ENCODE measurements around the gene MPO. TPM values are rescaled to one million over a fixed set of nuclear protein-coding genes. Genes with fewer than 3 reads are reported as not detected.

MPO gene, protein sequence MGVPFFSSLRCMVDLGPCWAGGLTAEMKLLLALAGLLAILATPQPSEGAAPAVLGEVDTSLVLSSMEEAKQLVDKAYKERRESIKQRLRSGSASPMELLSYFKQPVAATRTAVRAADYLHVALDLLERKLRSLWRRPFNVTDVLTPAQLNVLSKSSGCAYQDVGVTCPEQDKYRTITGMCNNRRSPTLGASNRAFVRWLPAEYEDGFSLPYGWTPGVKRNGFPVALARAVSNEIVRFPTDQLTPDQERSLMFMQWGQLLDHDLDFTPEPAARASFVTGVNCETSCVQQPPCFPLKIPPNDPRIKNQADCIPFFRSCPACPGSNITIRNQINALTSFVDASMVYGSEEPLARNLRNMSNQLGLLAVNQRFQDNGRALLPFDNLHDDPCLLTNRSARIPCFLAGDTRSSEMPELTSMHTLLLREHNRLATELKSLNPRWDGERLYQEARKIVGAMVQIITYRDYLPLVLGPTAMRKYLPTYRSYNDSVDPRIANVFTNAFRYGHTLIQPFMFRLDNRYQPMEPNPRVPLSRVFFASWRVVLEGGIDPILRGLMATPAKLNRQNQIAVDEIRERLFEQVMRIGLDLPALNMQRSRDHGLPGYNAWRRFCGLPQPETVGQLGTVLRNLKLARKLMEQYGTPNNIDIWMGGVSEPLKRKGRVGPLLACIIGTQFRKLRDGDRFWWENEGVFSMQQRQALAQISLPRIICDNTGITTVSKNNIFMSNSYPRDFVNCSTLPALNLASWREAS
- polyA plus RNA-seq: not detected

DNA sequence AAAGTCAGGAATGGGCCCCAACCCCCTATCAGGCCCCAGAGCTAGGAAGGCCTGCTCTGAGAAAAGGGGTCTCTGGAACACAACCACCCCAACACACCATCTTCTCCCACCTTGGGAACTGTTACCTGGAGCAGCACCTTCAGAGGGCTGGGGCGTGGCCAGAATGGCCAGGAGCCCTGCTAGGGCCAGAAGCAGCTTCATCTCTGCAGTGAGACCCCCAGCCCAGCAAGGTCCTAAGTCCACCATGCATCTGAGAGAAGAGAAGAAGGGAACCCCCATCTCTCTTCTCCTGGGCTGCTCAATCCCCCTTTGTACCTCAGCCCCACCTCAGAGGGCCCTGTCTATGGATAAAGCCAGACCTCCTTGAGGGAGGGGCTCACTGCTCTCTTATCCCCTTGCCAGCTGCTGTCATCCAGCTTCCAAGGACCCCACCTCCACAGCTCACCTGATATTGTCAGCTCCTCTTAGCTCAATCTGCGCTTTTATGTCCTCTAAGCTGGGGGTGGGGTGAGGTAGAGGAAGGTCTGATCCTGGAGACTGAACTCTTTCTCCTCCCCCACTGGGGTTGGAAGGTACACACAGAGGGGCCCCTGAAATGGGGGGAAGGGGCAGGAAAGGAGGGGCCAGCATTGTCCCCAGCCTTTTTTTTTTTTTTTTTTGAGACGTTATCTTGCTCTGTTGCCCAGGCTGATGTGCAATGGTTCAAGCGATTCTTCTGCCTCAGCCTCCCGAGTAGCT, at the start of gene MPO:
TSS of gene MPO (minus strand) at position 456 of the 738 bp plus-strand sequence. CDS start at position 279, 177 bp downstream.
- Mint-ChIP-seq H3K36me3 (no peaks in the 10 kb centered on the region), H3K27me3 (peaks cover 24% of the 10 kb centered on the region), H3K4me3 (no peak within 1 kb of the TSS), H3K9me3 (no peaks in the 10 kb centered on the region), H3K4me1 (no peaks in the 10 kb centered on the region), H3K27ac (peak within 1 kb of the TSS in 1 of 3 donors; percentile 31)

DNA sequence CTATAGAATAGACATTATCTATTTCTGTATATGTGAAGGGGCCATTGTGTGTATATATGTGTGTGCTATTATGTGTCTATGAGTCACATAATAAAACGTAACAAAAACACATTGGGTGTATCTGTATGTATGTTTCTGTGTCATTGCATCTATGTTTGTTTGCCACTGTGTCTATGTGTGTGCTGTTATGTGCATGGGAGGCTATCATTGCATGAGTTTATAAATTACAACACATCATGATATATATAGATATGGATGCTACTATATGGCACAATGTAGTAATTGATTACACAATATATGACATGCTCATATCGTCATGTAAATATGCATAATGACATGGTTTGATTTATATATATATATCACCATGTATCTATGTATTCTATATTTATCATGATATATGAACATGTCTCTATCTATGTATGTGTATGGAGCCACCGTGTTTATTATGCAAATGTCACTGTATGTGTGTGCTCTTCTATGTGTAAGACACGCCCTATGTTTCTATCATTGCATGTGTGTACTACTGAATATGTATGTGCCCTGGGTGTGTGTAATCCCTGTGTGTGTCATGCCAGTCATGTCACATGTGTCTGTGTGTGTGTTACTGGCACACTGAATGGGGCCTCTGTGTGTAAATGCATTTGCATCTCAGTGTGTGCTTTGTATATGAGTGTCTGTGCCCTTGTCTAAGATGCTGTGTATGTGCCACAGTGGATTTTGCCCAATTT, 49.2 kb upstream of the MPO start:
- H3K4me1 Mint-ChIP-seq: peaks cover 10 to 48% (median 36%) of the 10 kb centered on the region in 3 donors
- H3K4me3 Mint-ChIP-seq: peak overlapping the region; percentile 90 to 100 (median 96)
- peak overlapping the region; percentile 97 to 99 (median 99) for H3K27ac Mint-ChIP-seq
- peaks cover 14% of the 10 kb centered on the region for H3K36me3 Mint-ChIP-seq
- H3K9me3 Mint-ChIP-seq: peaks cover 0 to 1% (median 0%) of the 10 kb centered on the region in 3 donors
- H3K27me3 Mint-ChIP-seq: no peaks in the 10 kb centered on the region

GRCh38 chr17:58329035-58329809, 48.5 kb upstream of the MPO start:
- H3K27me3 Mint-ChIP-seq: no peaks in the 10 kb centered on the region
- H3K36me3 Mint-ChIP-seq: peaks cover 14% of the 10 kb centered on the region
- H3K4me3 Mint-ChIP-seq: peak overlapping the region; percentile 90 to 100 (median 96)
- peak overlapping the region; percentile 93 to 99 (median 97) for H3K27ac Mint-ChIP-seq
- peaks cover 10 to 42% (median 31%) of the 10 kb centered on the region in 3 donors for H3K4me1 Mint-ChIP-seq
- H3K9me3 Mint-ChIP-seq: peaks cover 0 to 1% (median 0%) of the 10 kb centered on the region in 3 donors

DNA sequence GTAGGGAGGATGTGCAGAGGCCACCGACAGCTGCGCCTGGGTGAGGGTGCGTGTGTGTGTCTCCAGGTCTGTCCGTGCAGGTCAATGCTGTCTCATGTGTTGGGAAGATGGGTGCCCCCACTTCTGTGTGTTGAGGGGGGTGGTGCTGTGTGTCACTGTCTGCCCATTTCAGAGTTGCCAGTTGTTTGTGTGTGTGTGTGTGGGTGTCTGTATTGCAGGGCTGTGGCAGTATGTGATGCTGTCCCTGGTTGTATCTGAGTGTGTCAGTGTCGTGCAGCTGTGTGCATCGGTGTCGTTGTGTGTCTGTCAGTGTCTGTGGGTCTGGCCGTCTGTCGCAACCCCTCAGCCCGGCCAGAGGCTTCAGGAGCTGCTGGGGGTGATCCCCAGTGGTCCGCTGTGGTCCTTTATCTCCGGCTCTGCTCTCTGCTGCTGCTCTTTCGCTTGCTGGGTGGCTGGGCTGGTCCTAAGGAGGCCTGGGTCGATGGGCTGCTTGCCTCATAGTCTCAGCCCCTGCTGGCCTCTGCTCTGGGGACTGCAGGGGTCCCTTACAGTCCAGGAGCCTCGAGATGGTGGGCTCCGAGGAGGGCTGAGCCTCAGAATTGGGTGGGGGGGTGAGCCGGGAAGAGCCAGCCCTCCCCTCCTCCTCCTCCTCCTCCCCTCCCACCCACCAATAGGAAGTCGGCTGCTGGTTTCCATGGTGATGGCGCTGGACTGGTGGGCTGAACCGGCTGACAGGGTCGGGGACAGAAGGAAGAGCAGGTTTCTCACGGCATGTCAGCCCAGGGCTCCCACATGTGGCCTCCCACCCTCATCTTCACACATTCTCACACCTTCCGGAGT, 47.7 kb upstream of the MPO start, which contains the start of gene TSPOAP1:
TSS of gene TSPOAP1 (minus strand) at position 601 of the 840 bp plus-strand sequence. CDS start 875 bp downstream, outside the sequence.
- Mint-ChIP-seq H3K4me1 (peaks cover 10 to 41% (median 25%) of the 10 kb centered on the region in 3 donors), H3K9me3 (peaks cover 0 to 1% (median 0%) of the 10 kb centered on the region in 3 donors), H3K4me3 (peak within 1 kb of the TSS; percentile 90 to 100 (median 96)), H3K27me3 (no peaks in the 10 kb centered on the region), H3K36me3 (peaks cover 14% of the 10 kb centered on the region), H3K27ac (peak within 1 kb of the TSS; percentile 93 to 99 (median 97))

DNA sequence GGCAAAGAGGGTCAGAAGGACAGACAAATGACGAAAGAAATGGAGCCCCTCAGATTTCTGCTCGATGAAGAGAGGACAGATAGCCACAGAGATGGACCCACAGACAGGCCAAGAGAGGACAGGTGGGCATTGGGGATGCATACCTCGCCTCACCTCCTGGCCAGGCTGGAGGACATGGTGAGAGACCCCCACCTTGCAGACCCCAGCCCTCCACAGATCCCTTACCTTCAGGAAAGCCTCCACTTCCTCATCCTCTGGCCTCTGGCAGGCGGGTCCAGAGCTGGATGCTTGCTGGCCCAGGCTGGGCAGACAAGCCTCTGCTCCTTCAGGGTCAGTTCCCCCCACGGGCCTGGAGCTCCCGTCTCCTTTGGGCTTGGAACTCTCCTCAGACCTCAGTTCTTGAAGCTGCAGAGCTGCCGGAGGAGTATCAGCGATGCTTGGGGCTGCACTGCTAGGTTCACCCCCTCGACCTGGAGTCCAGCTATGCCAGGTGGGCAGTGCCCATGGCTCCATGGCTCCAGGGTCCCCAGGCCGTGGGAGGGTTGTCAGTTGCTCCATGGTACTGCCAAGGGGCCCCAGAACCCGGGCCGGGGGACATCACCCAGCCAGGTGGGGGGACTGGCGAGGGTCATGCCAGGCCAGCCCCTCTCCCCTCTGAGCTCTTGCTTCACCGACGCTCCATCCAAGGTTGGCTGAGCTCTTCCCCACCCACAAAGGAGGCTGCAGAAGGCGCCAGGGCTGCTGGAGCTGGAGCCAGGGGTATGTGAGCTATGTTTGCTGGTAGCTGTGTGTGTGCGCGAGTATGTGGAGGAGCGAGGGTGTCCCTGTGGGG, 46.8 kb upstream of the MPO start:
- Mint-ChIP-seq H3K9me3 (peaks cover 0 to 1% (median 0%) of the 10 kb centered on the region in 3 donors), H3K36me3 (peaks cover 14% of the 10 kb centered on the region)

GRCh38 chr17:58326609-58327362, 46.1 kb upstream of the MPO start:
- H3K9me3 Mint-ChIP-seq: no peaks in the 10 kb centered on the region
- peak overlapping the region; percentile 53 to 93 (median 54) for H3K27ac Mint-ChIP-seq
- peaks cover 15 to 41% (median 29%) of the 10 kb centered on the region in 3 donors for H3K4me1 Mint-ChIP-seq
- H3K27me3 Mint-ChIP-seq: no peaks in the 10 kb centered on the region
- H3K4me3 Mint-ChIP-seq: peak overlapping the region; percentile 30 to 90 (median 70)
- peaks cover 11% of the 10 kb centered on the region for H3K36me3 Mint-ChIP-seq

More for the DNA sequence above, 46.8 kb upstream of the MPO start:
- H3K27ac Mint-ChIP-seq: peak overlapping the region; percentile 93 to 99 (median 97)
- peak overlapping the region; percentile 90 to 100 (median 96) for H3K4me3 Mint-ChIP-seq
- peaks cover 10 to 41% (median 27%) of the 10 kb centered on the region in 3 donors for H3K4me1 Mint-ChIP-seq
- H3K27me3 Mint-ChIP-seq: no peaks in the 10 kb centered on the region

DNA sequence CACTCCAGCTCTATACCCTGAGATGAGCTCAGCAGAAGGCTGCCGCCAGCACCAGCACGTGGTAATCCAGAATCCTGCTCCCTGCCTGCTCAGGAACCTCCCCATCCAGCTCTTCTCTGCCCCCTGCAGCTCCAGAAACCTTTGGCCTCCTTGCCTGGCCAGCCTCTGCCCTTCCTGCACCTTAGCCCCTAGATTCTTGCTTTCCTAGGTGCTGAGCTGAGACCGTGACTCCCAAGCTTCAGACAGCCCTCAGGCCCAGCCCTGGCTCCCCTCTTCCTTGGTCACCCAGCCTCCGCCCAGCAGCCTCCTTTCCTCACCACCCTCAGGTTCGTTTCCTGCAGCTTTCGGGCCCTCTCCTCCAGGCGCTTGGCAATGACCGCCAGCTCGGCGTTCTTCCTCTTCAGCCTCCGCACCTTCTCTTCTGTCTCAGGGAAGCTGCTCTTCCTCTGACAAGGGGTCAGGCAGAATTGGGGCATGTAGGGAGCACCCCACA, 45.3 kb upstream of the MPO start:
- Mint-ChIP-seq H3K36me3 (peaks cover 9% of the 10 kb centered on the region), H3K4me1 (peaks cover 15 to 41% (median 29%) of the 10 kb centered on the region in 3 donors), H3K4me3 (peak overlapping the region; percentile 59 to 88 (median 69)), H3K27ac (peak overlapping the region; percentile 54 to 76 (median 57)), H3K27me3 (no peaks in the 10 kb centered on the region), H3K9me3 (no peaks in the 10 kb centered on the region)

DNA sequence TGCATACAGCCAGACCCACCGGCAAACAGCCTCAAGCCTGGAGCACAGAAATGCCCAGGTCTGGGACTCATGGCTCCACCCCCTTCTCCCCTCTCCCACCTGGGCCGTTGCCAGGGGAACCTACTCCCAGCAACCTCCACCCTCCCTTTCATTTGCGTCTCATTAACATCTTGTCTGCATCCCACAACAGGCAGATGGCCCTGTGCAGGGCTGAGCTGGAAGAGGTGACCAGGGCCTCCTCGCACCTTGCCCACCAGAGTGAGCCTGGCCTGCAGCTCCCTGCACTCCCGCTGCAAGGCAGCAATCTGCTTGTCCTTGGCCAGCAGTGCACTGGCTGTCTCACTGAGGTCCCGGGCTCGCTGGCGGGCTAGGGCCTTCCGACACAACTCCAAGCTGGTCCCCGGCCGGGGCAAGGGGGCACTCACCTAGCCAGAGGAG, 44.6 kb upstream of the MPO start:
- H3K27me3 Mint-ChIP-seq: no peaks in the 10 kb centered on the region
- H3K9me3 Mint-ChIP-seq: no peaks in the 10 kb centered on the region
- peaks cover 15 to 40% (median 29%) of the 10 kb centered on the region in 3 donors for H3K4me1 Mint-ChIP-seq
- H3K4me3 Mint-ChIP-seq: peak overlapping the region; percentile 47 to 89 (median 80)
- no peak overlapping the region for H3K27ac Mint-ChIP-seq
- peaks cover 3% of the 10 kb centered on the region for H3K36me3 Mint-ChIP-seq

DNA sequence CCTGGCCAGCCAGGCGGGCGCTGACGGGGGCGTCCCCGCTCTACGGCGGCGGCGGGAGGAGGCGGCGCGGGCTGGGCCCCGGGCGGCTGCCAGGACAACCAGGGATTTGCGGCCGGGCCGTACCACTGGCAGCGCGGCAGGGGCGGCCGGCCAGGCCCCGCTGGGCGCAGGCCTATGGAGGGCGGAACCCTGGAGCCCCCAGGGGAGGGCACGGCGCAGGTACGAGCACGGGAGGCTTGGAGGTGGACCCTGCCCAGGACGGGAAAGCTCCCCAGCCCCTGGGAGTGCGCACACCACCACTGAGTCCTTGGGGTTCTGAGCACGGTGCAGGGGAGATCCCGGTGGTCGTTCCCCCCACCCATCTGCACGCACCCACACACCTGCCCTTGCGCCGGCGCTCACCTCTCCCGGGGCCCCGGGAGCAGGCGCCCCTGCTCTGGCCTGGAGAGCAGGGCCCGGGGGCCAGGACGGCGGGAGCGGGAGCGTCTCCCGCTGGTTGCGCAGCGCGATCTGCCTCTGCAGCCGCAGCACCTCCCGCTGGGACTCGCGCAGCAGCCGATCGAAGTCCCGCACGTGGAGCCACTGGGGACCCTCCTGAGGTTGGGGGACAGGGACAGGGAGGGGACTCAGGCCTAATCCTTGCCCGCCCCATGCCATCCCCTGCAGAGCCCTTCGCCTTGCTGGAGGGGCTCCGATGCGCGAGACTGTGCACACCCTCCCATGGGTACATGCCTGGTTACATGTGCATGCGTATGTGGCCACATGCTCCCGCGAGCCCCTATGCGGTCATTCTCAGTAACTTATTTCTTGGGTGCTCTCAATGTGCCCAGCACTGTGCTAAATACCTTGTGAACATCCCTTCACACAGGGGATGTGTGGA, 43.9 kb upstream of the MPO start:
- H3K27me3 Mint-ChIP-seq: no peaks in the 10 kb centered on the region
- H3K27ac Mint-ChIP-seq: no peak overlapping the region
- no peaks in the 10 kb centered on the region for H3K9me3 Mint-ChIP-seq
- H3K36me3 Mint-ChIP-seq: peaks cover 3% of the 10 kb centered on the region
- peak overlapping the region; percentile 47 to 89 (median 80) for H3K4me3 Mint-ChIP-seq
- H3K4me1 Mint-ChIP-seq: peaks cover 15 to 36% (median 27%) of the 10 kb centered on the region in 3 donors

DNA sequence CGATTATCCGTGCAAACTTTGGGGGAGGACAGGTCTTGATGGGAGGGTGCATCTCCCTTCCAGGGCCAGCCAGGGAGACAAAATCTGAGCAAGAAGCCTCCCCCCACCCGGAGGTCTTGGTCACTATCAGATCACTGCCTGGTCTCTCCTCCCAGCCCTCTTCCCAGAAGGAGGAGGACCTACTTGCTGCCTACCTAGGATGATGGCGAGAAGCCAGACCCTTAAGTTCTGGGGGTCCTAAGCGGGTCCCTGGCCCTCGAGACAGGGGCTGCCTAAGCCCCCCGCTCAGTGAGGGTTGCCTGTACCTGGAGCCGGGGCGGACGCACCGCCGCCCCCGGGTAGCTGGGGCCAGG, 43.3 kb upstream of the MPO start:
- no peaks in the 10 kb centered on the region for H3K27me3 Mint-ChIP-seq
- H3K4me1 Mint-ChIP-seq: peaks cover 11 to 31% (median 23%) of the 10 kb centered on the region in 3 donors
- H3K4me3 Mint-ChIP-seq: peak overlapping the region in 3 of 4 donors; percentile 47 to 78 (median 61)
- H3K9me3 Mint-ChIP-seq: no peaks in the 10 kb centered on the region
- peak overlapping the region in 1 of 3 donors; percentile 82 for H3K27ac Mint-ChIP-seq
- H3K36me3 Mint-ChIP-seq: peaks cover 3% of the 10 kb centered on the region

All from IgD-negative memory B cell (primary cell).